OCI-LY1 (cell line): ENCODE results near the gene SKOR2.

ENCODE experiments used
- H2AFZ ChIP-seq: fragments of 200-600 bp; sonication (generic), shearing (Covaris generic); 2 replicates; pipeline ENCODE4 v1.6.0; 2014; ENCODE audit warnings: antibody characterized with exemption, mild to moderate bottlenecking, low read length
- H3F3A ChIP-seq: fragments of 200-600 bp; sonication (generic), shearing (Covaris generic); 2 replicates; pipeline ENCODE4 v1.6.0; 2014; ENCODE audit warnings: mild to moderate bottlenecking, antibody characterized with exemption, low read length, moderate library complexity; ENCODE audit not compliant: insufficient read depth
- H3K27ac ChIP-seq: fragments of 200-600 bp; sonication (generic); 2 replicates; pipeline ENCODE4 v1.5.1; 2014; ENCODE audit warnings: low read length, mixed run types, mild to moderate bottlenecking, low read depth; ENCODE audit not compliant: poor library complexity, severe bottlenecking
- H3K27me3 ChIP-seq: fragments of 200-600 bp; sonication (generic); 2 replicates; pipeline ENCODE4 v1.6.0; 2014; ENCODE audit warnings: antibody characterized with exemption, mild to moderate bottlenecking, low read length, moderate library complexity; ENCODE audit not compliant: insufficient read depth
- H3K36me3 ChIP-seq: fragments of 200-600 bp; sonication (generic); 2 replicates; pipeline ENCODE4 v1.6.1; 2014; ENCODE audit warnings: mild to moderate bottlenecking, antibody characterized with exemption, low read length, moderate library complexity, mixed read lengths; ENCODE audit not compliant: insufficient read depth
- H3K4me1 ChIP-seq: fragments of 200-600 bp; sonication (generic); 2 replicates; pipeline ENCODE4 v1.5.1; 2014; ENCODE audit warnings: mild to moderate bottlenecking, low read length, moderate library complexity; ENCODE audit not compliant: insufficient read depth, severe bottlenecking
- H3K4me2 ChIP-seq: fragments of 200-600 bp; sonication (generic), shearing (Covaris generic); 2 replicates; pipeline ENCODE4 v1.6.1; 2014; ENCODE audit warnings: low read length
- H3K4me3 ChIP-seq: fragments of 200-600 bp; sonication (generic); 2 replicates; pipeline ENCODE4 v1.5.1; 2014; ENCODE audit warnings: low read length, low read depth, mild to moderate bottlenecking, mixed read lengths; ENCODE audit not compliant: poor library complexity, severe bottlenecking
- H3K79me2 ChIP-seq: fragments of 200-600 bp; shearing (Covaris generic); 2 replicates; pipeline ENCODE4 v1.6.1; 2016; ENCODE audit warnings: mixed run types, low read length, mixed read lengths; ENCODE audit not compliant: insufficient read depth
- H3K9ac ChIP-seq: fragments of 200-600 bp; sonication (generic), shearing (Covaris generic); 2 replicates; pipeline ENCODE4 v1.6.1; 2014; ENCODE audit warnings: mild to moderate bottlenecking, low read length, mixed read lengths
- H3K9me2 ChIP-seq: fragments of 200-600 bp; sonication (generic), shearing (Covaris generic); 2 replicates; pipeline ENCODE4 v1.6.1; 2014; ENCODE audit warnings: low read depth, mild to moderate bottlenecking, low read length, mixed read lengths
- H3K9me3 ChIP-seq: fragments of 200-600 bp; shearing (Covaris generic); 2 replicates; pipeline ENCODE4 v1.6.1; 2014; ENCODE audit warnings: low read length, mixed read lengths
- H4K20me1 ChIP-seq: fragments of 200-600 bp; sonication (generic), shearing (Covaris generic); 2 replicates; pipeline ENCODE4 v1.6.0; 2016; ENCODE audit warnings: mild to moderate bottlenecking, low read length; ENCODE audit not compliant: insufficient read depth
- CTCF ChIP-seq: fragments of 200-600 bp; sonication (generic), shearing (Covaris generic); IDR thresholded peaks from 2 replicates; pipeline ENCODE4 v1.5.1; 2017; ENCODE audit warnings: mild to moderate bottlenecking, antibody characterized with exemption, low read length, moderate library complexity, mixed read lengths
- EZH2 ChIP-seq: fragments of 200-600 bp; sonication (generic), shearing (Covaris generic); IDR thresholded peaks from 2 replicates; pipeline ENCODE4 v1.8.0; 2017; ENCODE audit warnings: borderline replicate concordance, mixed run types, mild to moderate bottlenecking, antibody characterized with exemption, low read length, moderate library complexity, mixed read lengths

SKOR2 gene

GRCh38 chr18:47285456-47285855 lies 34.0 kb upstream of the SKOR2 start:
- Histone ChIP-seq H2AFZ (no peak overlapping the region), H3K36me3 (no peaks in the 10 kb centered on the region), H3K9me2 (no peaks in the 10 kb centered on the region), H3K9me3 (no peaks in the 10 kb centered on the region), H3F3A (no peaks in the 10 kb centered on the region), H3K4me2 (no peak overlapping the region), H3K27me3 (no peaks in the 10 kb centered on the region; the same call in 1 of the 2 replicates), H3K79me2 (no peaks in the 10 kb centered on the region), H3K4me3 (no peak overlapping the region), H3K4me1 (no peaks in the 10 kb centered on the region), H3K27ac (no peak overlapping the region), H3K9ac (no peak overlapping the region), H4K20me1 (no peaks in the 10 kb centered on the region)
- TF ChIP-seq EZH2 = no peak
- no peak for TF ChIP-seq CTCF

- Histone ChIP-seq H3K9me3 (no peaks in the 10 kb centered on the region), H2AFZ (no peak overlapping the region), H3K4me3 (no peak overlapping the region), H4K20me1 (no peaks in the 10 kb centered on the region), H3F3A (no peaks in the 10 kb centered on the region), H3K27me3 (no peaks in the 10 kb centered on the region; the same call in 1 of the 2 replicates), H3K27ac (no peak overlapping the region), H3K79me2 (no peaks in the 10 kb centered on the region), H3K9ac (no peak overlapping the region), H3K9me2 (no peaks in the 10 kb centered on the region), H3K4me1 (no peaks in the 10 kb centered on the region), H3K36me3 (no peaks in the 10 kb centered on the region), H3K4me2 (no peak overlapping the region)
- TF ChIP-seq EZH2 (no peak), CTCF (no peak)
Observed at GRCh38 chr18:47284721-47285395, 33.4 kb upstream of the SKOR2 start.

- Histone ChIP-seq H3K4me2 (no peak overlapping the region), H3K9ac (no peak overlapping the region)
Observed at GRCh38 chr18:47283476-47283875, 32.0 kb upstream of the SKOR2 start.

More at GRCh38 chr18:47283476-47283875, 32.0 kb upstream of the SKOR2 start:
- no peaks in the 10 kb centered on the region for H3K36me3 ChIP-seq
- H3K4me3 ChIP-seq = no peak overlapping the region
- H3K4me1 ChIP-seq = no peaks in the 10 kb centered on the region
- H2AFZ ChIP-seq = no peak overlapping the region
- H3F3A ChIP-seq = no peaks in the 10 kb centered on the region
- peak; percentile 70 for TF ChIP-seq CTCF
- no peak for TF ChIP-seq EZH2
- H3K27me3 ChIP-seq = no peaks in the 10 kb centered on the region; the same call in 1 of the 2 replicates
- H3K27ac ChIP-seq = no peak overlapping the region
- no peaks in the 10 kb centered on the region for H3K79me2 ChIP-seq
- no peaks in the 10 kb centered on the region for H4K20me1 ChIP-seq
- no peaks in the 10 kb centered on the region for H3K9me3 ChIP-seq
- H3K9me2 ChIP-seq = no peaks in the 10 kb centered on the region
